Kidney capillary endothelial cell (primary cell): ENCODE data around the gene CSNK2A1.

Experiments used
- DNase-seq: peaks from one replicate; pipeline ENCODE4 v3.0.0-alpha.2; 2018; ENCODE audit warnings: low spot score

The CSNK2A1 gene

GRCh38 chr20:564192-564591, 20.6 kb upstream of the CSNK2A1 start:
- DNase-seq, result no peak

DNA sequence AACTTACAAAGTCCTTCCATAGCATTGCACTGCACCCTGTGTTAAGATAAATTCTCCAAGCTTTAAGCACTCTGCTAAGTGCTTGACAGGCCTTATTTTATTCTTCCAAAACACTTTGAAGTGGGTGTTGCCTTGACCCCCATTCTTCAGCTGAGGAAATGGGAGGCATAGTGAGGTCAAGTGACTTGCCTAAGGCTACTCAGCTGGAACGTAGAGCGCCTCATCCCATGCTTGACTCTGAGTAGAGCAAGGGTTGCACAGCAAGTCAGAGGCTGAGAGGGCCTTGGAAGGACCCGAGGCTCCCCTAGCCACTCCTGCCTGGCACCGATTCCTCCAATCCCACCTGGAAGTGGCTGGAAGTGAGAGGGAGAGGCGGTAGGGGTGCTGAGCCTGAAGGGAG, 19.6 kb upstream of the CSNK2A1 start:
- no peak for DNase-seq

GRCh38 chr20:562232-562897, 18.8 kb upstream of the CSNK2A1 start:
- DNase-seq, result no peak

DNA sequence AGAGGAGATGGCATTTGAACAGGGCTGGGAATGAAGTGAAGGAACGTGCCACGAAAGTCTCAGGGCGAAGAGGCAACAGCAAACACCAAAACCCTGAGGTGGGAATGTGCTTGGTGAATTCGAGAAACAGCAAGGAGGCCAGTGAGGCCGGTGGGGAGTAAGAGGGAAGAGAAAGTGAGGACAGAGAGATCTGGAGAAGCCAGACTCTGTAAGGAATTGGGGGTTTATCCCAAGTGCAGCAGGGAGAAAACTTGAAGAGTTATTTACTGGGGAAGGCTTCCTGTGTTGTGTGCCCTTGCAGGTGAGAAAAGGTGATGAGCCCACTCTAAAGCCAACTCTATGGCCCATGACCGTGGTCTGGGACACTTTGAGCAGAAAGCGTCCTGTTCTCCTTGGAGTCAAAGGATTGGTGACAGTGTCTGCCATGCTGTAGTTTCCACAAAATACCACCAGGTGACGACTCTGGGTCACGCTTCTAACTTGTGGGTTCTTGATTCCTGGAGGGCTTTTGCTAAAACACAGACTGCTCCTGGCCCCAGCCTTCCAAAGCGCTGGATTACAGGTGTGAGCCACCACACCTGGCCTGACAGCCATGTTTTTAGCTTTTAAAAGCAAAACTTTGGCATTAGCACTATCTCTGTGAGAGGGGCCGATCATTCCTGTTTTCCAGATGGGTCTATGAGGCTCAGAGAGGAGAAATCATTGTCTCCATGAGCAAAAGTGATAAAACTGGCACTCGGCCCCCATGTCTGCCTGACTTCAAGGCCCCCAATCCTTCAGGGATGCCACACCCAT, 18.0 kb upstream of the CSNK2A1 start:
- DNase-seq, result peak; percentile 70

- DNase-seq, result no peak
Observed at GRCh38 chr20:560680-561079, 17.1 kb upstream of the CSNK2A1 start.

- no peak for DNase-seq
Observed at GRCh38 chr20:558117-558516, 14.5 kb upstream of the CSNK2A1 start.

- no peak for DNase-seq
Observed at GRCh38 chr20:556984-557383, 13.4 kb upstream of the CSNK2A1 start.

DNA sequence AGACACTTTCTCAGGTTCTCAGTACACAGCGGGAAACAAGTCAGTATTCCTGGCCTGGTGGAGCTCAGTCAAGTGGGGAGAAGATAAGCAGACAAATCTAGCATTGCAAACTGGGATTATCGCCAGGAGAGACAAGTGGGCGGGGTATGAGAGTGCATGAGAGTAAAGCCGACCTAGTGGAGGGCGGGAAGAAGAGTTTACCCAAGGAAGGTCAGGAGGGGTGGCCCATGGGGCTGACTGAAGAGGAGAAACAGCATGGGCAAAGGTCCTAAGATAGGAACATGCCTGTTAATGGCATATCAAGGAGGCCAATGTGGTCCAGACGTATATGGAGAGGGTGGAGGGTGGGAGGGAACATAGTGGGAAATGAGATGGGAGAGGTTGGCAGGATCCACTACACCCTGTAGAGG, 12.4 kb upstream of the CSNK2A1 start:
- DNase-seq, result no peak

DNA sequence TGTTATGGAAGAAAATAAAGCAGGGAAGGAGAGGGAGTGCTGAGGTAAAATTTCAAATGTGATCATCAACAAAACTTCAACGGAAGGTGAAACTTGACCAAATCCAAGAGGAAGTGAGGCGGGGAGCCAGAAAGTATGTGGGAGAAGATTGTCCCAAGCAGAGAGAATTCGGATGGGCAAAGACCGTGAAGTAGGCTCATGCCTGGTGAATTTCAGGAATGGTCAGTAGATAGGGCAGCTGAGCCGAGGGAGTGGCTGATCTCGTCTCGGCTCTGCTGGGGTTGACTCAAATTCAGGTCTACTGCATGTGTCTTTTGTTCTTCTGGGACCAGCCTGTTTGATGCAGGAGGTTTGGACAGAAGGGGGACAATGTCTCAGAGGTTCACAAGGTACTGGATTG, 7.0 kb upstream of the CSNK2A1 start:
- no peak for DNase-seq

GRCh38 chr20:549722-550496, 6.3 kb upstream of the CSNK2A1 start:
- no peak for DNase-seq

- no peak for DNase-seq
Observed at GRCh38 chr20:548906-549305, 5.3 kb upstream of the CSNK2A1 start.

DNA sequence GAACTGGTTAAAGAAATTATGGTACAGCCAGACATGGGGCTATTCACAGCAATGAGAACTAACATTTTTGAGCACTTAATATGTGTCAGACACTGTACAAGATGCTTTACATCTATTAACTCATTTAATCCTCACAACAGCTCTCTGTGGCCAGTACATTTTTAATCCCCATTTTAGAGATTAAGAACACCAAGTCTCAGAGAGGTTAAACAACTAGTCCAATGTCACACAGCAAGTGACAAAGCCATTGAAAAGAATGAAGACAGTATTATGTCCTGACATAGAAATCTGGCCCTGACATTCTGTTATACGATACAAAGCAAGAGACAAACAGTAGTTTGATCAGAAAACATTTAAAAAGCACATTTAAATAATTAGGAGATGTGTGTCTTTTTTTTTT, 3.8 kb upstream of the CSNK2A1 start:
- no peak for DNase-seq

DNA sequence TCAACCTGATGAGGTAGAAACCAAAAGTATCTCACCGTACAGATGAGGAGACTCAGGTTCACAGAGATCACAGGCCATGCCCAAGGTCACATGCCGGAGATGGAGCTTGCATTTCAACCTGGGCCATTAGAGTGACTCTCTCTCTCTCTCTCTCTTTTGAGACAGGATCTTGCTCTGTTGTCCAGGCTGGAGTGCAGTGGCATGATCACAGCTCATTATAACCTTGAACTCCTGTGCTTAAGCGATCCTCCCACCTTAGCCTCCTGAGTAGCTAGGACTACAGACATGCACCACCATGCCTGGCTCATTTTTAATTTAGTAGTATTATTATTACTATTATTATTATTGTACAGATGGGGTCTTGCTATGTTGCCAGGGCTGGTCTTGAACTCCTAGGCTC, 2.8 kb upstream of the CSNK2A1 start:
- no peak for DNase-seq

GRCh38 chr20:544153-544725, 649 bp upstream of the CSNK2A1 start:
- no peak for DNase-seq

DNA sequence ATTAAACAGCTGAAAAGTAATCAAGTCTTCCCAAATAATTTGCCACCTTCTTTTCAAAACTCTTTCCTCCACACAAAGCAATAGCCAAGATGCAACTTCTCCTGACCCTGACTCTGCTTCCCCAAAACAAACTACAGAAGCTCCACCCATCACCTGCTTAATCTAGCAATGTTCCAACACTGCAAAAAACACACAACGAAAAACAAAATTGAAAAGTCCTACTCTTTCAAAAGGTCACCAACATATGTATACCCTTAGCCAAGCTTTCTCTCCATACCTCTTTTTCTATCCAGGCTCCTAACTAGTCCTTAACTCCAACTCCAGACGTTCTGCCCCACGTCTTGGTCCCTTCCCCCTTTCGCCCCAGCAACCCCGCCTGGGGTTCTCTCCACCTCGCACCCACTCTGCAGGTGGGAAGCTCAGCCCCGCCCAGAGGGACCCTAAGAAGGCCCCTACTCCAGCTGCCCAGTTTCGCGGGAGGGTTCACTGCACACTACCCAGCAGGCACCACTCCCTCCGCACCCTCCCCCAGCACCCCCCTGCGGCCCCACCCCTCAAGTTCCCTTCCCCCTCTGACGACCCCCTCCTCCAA, 717 bp downstream of the CSNK2A1 start:
- DNase-seq, result no peak

DNA sequence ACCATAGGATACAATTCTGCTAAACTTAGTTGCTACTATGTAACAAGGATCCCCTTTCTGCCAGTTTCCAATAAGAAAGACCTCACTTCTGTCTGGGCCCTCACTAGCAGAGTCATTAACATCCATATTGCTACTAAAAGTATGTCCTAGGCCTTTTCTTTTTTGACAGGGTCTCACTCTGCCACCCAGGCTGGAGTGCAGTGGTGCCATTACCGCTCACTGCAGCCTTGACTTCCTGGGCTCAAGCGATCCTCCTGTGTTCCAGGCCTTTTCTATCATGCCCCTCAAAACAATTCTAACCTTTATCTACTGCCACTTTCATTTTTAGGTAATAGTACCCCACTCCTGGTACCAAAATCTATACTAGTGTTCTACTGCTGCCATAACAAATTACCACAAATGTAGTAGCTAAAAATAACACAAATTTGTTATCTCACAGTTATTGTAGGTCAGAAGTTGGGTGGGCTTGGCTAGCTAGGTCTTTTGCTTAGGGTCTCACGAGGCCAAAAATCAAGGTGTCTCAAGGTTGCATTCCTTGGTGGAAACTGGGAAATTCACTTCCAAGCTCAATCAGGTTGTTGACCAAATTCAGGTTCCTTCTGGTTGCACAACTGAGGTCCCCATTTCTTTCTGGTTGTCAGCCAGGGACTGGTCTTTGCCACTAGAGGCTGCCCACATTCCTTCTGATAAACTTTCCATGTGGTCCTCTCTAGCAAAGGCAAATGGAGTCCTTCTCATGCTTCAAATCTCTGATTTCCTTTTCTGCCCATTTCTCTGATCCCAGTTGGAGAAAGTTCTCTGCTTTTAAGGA, 3.0 kb downstream of the CSNK2A1 start:
- DNase-seq, result no peak

DNA sequence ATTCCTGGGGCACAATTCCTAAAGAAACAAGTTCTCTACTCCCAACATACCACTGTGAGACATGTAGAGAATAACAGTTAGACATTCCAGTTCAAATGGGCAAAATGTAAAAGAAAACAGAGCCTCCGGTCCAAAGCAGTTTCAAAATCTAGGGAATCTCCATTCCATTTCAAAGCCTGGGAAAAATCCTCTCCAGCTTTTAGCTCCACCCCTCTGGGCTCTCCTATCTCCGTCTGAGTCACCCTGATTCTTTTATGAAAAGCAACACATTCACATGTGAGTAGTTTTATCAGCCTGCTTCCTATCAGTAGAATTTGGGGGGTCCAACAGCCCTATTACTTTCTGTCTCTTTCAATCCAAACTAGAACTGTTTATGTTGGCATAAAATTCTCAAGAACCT, 3.7 kb downstream of the CSNK2A1 start:
- peak; percentile 47 for DNase-seq

DNA sequence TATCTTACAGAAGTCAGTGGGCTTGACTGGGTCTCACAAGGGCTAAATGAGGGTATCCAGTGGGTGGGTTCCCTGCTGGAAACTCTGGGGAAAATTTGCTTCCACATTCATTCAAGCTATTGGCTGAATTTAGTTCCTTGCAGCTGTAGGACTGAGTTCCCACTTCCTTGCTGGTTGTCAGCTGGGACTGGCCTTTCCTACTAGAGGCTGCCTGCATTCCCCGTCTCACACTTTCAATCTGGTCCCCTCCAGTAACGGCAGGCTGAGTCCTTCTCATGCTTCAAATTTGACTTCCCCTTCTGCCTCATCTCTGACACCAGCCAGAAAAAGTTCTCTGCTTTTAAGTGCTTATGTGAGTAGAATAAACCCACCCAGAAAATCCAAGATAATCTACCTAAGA, 4.4 kb downstream of the CSNK2A1 start:
- DNase-seq, result no peak

- no peak for DNase-seq
Observed at GRCh38 chr20:537983-538382, 5.6 kb downstream of the CSNK2A1 start.

- no peak for DNase-seq
Observed at GRCh38 chr20:536426-537010, 7.1 kb downstream of the CSNK2A1 start.

DNA sequence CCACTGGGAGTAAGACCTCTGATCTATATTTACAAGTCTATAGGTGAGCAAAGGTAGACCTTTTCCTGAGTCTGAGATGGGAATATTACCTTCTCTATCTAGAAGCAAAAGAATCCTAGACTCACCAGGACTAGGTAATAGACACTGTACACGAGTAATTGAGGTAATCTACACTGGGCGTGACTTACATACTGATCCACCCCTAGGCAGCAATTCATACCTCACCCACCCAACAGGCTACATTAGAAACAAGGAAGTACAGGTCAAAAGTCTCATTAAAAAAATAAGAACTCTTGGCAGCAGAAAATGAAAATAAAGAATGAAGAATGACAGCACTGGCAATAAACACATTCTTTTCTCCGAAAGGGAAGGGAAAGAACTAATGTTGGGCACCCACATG, 7.6 kb downstream of the CSNK2A1 start:
- no peak for DNase-seq
